ENCODE measurements around the gene NIT2.
A peak's percentile ranks its signal among the peaks of the same experiment; 100 is the strongest.

NIT2 gene

GRCh38 chr3:100400419-100400779 lies 65.8 kb downstream of the NIT2 start:
- Histone ChIP-seq H4K20me1 (ENCODE audit: insufficient read depth, low read length) (no peaks in the 10 kb centered on the region), H3K36me3 (ENCODE audit: insufficient read depth, low read length) (peaks cover 16% of the 10 kb centered on the region; the same call in 1 of the 2 replicates), H3K79me2 (ENCODE audit: insufficient read depth, low read length) (peaks cover 65% of the 10 kb centered on the region), H3K4me1 (ENCODE audit: insufficient read depth, low read length, severe bottlenecking) (peaks cover 57% of the 10 kb centered on the region), H3K4me2 (ENCODE audit: low read length) (peak overlapping the region; percentile 95), H3K27ac (ENCODE audit: low read depth, low read length, poor library complexity, severe bottlenecking) (peak overlapping the region; percentile 15), H3K9ac (ENCODE audit: low read length) (peak overlapping the region; percentile 85), H3K9me2 (ENCODE audit: low read depth, low read length) (no peaks in the 10 kb centered on the region), H3F3A (ENCODE audit: insufficient read depth, low read length) (0 out of 2 replicates have a peak, but pooled peaks cover 3% of the 10 kb centered on the region), H3K27me3 (ENCODE audit: insufficient read depth, low read length) (no peaks in the 10 kb centered on the region), H3K9me3 (ENCODE audit: low read length) (no peaks in the 10 kb centered on the region), H2AFZ (ENCODE audit: low read length) (no peak overlapping the region), H3K4me3 (ENCODE audit: low read depth, low read length, poor library complexity, severe bottlenecking) (peak overlapping the region; percentile 94)
- TF ChIP-seq CTCF (IDR thresholded peaks at IDR 0.05; ENCODE audit: low read length), result no peak
- no peak for TF ChIP-seq EZH2 (IDR thresholded peaks at IDR 0.05; ENCODE audit: borderline replicate concordance, low read length)

GRCh38 chr3:100400780-100401673 lies 66.5 kb downstream of the NIT2 start, which contains the start of the genes LNP1 and TOMM70:
Gene LNP1, plus strand, starts transcription at chr3:100401539. Its CDS starts 28,191 bp downstream, at chr3:100429730.
Gene TOMM70, minus strand, starts transcription at chr3:100401089. Its CDS starts 140 bp downstream, at chr3:100400949.
- Histone ChIP-seq H3K79me2 (ENCODE audit: insufficient read depth, low read length) (peaks cover 59% of the 10 kb centered on the region), H2AFZ (ENCODE audit: low read length) (no peak within 1 kb of the TSS), H3K9ac (ENCODE audit: low read length) (peak within 1 kb of the TSS; percentile 85), H3F3A (ENCODE audit: insufficient read depth, low read length) (0 out of 2 replicates have a peak, but pooled peaks cover 3% of the 10 kb centered on the region), H3K27me3 (ENCODE audit: insufficient read depth, low read length) (no peaks in the 10 kb centered on the region), H3K9me3 (ENCODE audit: low read length) (no peaks in the 10 kb centered on the region), H3K27ac (ENCODE audit: low read depth, low read length, poor library complexity, severe bottlenecking) (peak within 1 kb of the TSS; percentile 84), H3K4me1 (ENCODE audit: insufficient read depth, low read length, severe bottlenecking) (peaks cover 57% of the 10 kb centered on the region), H3K4me2 (ENCODE audit: low read length) (peak within 1 kb of the TSS; percentile 95), H4K20me1 (ENCODE audit: insufficient read depth, low read length) (no peaks in the 10 kb centered on the region), H3K36me3 (ENCODE audit: insufficient read depth, low read length) (peaks cover 14% of the 10 kb centered on the region; the same call in 1 of the 2 replicates), H3K4me3 (ENCODE audit: low read depth, low read length, poor library complexity, severe bottlenecking) (peak within 1 kb of the TSS; percentile 94), H3K9me2 (ENCODE audit: low read depth, low read length) (no peaks in the 10 kb centered on the region)
- TF ChIP-seq CTCF (IDR thresholded peaks at IDR 0.05; ENCODE audit: low read length), result no peak
- no peak for TF ChIP-seq EZH2 (IDR thresholded peaks at IDR 0.05; ENCODE audit: borderline replicate concordance, low read length)

GRCh38 chr3:100401674-100402041 lies 67.1 kb downstream of the NIT2 start:
- H3F3A ChIP-seq (ENCODE audit: insufficient read depth, low read length), result 0 out of 2 replicates have a peak, but pooled peaks cover 3% of the 10 kb centered on the region
- H3K36me3 ChIP-seq (ENCODE audit: insufficient read depth, low read length), result peaks cover 8% of the 10 kb centered on the region; the same call in 1 of the 2 replicates
- H3K4me3 ChIP-seq (ENCODE audit: low read depth, low read length, poor library complexity, severe bottlenecking), result peak overlapping the region; percentile 94
- H3K27me3 ChIP-seq (ENCODE audit: insufficient read depth, low read length), result no peaks in the 10 kb centered on the region
- peak overlapping the region; percentile 85 for H3K9ac ChIP-seq (ENCODE audit: low read length)
- no peak overlapping the region for H2AFZ ChIP-seq (ENCODE audit: low read length)
- H4K20me1 ChIP-seq (ENCODE audit: insufficient read depth, low read length), result no peaks in the 10 kb centered on the region
- H3K27ac ChIP-seq (ENCODE audit: low read depth, low read length, poor library complexity, severe bottlenecking), result peak overlapping the region; percentile 84
- TF ChIP-seq EZH2 (IDR thresholded peaks at IDR 0.05; ENCODE audit: borderline replicate concordance, low read length) (no peak), CTCF (IDR thresholded peaks at IDR 0.05; ENCODE audit: low read length) (no peak)
- H3K79me2 ChIP-seq (ENCODE audit: insufficient read depth, low read length), result peaks cover 53% of the 10 kb centered on the region
- H3K9me2 ChIP-seq (ENCODE audit: low read depth, low read length), result no peaks in the 10 kb centered on the region
- peaks cover 51% of the 10 kb centered on the region for H3K4me1 ChIP-seq (ENCODE audit: insufficient read depth, low read length, severe bottlenecking)
- no peaks in the 10 kb centered on the region for H3K9me3 ChIP-seq (ENCODE audit: low read length)
- peak overlapping the region; percentile 95 for H3K4me2 ChIP-seq (ENCODE audit: low read length)

Data from OCI-LY1 (cell line).